Smooth muscle cell (in vitro differentiated cells): ENCODE measurements around the gene ISOC2. TPM values are rescaled to one million over a fixed set of nuclear protein-coding genes. Genes with fewer than 3 reads are reported as not detected.

ENCODE experiments used
- DNase-seq: peaks from one replicate; lab custom pipeline; 2025; ENCODE audit not compliant: unreplicated experiment; lab: John Stamatoyannopoulos, UW
- H2AFZ ChIP-seq: fragments of 200-600 bp; sonication (generic); 2 replicates; pipeline ENCODE4 v1.6.0; 2016; ENCODE audit warnings: antibody characterized with exemption, low read depth, mild to moderate bottlenecking
- H3F3A ChIP-seq: fragments of 200-600 bp; sonication (generic); 2 replicates; pipeline ENCODE4 v1.6.0; 2017; ENCODE audit warnings: antibody characterized with exemption, low read depth
- H3K27ac ChIP-seq: fragments of 200-600 bp; sonication (generic); 2 replicates; pipeline ENCODE4 v1.5.1; 2016; ENCODE audit warnings: low read depth, mild to moderate bottlenecking
- H3K27me3 ChIP-seq: fragments of 200-600 bp; sonication (generic); 2 replicates; pipeline ENCODE4 v1.6.1; 2016; ENCODE audit warnings: low read depth, mild to moderate bottlenecking
- H3K36me3 ChIP-seq: fragments of 200-600 bp; sonication (generic); 2 replicates; pipeline ENCODE4 v1.5.1; 2016; ENCODE audit warnings: low read depth
- H3K4me1 ChIP-seq: fragments of 200-600 bp; sonication (generic); 2 replicates; pipeline ENCODE4 v1.5.1; 2016; ENCODE audit warnings: low read depth
- H3K4me2 ChIP-seq: fragments of 200-600 bp; sonication (generic); 2 replicates; pipeline ENCODE4 v1.6.0; 2016; ENCODE audit warnings: mild to moderate bottlenecking
- H3K4me3 ChIP-seq: fragments of 200-600 bp; sonication (generic); 2 replicates; pipeline ENCODE4 v1.5.1; 2016; ENCODE audit warnings: mild to moderate bottlenecking
- H3K79me2 ChIP-seq: fragments of 200-600 bp; sonication (generic); 2 replicates; pipeline ENCODE4 v1.6.0; 2016; ENCODE audit warnings: low read depth, mild to moderate bottlenecking
- H3K9ac ChIP-seq: fragments of 200-600 bp; sonication (generic); 2 replicates; pipeline ENCODE4 v1.6.0; 2016; ENCODE audit warnings: low read depth
- H3K9me3 ChIP-seq: fragments of 200-600 bp; sonication (generic); replicated peaks from 2 replicates; pipeline ENCODE4 v1.5.1; 2016; ENCODE audit warnings: low read depth
- H4K20me1 ChIP-seq: fragments of 200-600 bp; sonication (generic); 2 replicates; pipeline ENCODE4 v1.6.0; 2016; ENCODE audit warnings: low read depth
- WGBS: methylation state at CpG from one replicate; pipeline ENCODE4 v1.1.7; 2016; ENCODE audit warnings: low lambda C conversion rate; 5-methylcytosine and 5-hydroxymethylcytosine counted together
- polyA plus RNA-seq: library from polyadenylated mRNA; unstranded; fragments of >200 nt; fragmentation: Nextera tagmentation; extraction: Ambion mirVana; gene quantifications from 2 replicates; pipeline ENCODE4 v1.2.1, GENCODE V29; 2016
- total RNA-seq: library from RNA; depleted of rRNA; stranded (reverse); fragments of >200 nt; gene quantifications from 2 replicates; pipeline ENCODE4 v1.2.3, GENCODE V29; 2014
- TF ChIP-seq, protein P1 (sequence below): fragments of 200-600 bp; sonication (generic); IDR thresholded peaks from 2 replicates; pipeline ENCODE4 v1.5.1; 2017; ENCODE audit warnings: borderline replicate concordance, mild to moderate bottlenecking, antibody characterized with exemption; ENCODE audit not compliant: insufficient read depth, poor library complexity, severe bottlenecking

ISOC2 gene
- total and polyA plus RNA-seq, 2 experiments from 2014 or later = 56.5 to 61.4 TPM

DNA sequence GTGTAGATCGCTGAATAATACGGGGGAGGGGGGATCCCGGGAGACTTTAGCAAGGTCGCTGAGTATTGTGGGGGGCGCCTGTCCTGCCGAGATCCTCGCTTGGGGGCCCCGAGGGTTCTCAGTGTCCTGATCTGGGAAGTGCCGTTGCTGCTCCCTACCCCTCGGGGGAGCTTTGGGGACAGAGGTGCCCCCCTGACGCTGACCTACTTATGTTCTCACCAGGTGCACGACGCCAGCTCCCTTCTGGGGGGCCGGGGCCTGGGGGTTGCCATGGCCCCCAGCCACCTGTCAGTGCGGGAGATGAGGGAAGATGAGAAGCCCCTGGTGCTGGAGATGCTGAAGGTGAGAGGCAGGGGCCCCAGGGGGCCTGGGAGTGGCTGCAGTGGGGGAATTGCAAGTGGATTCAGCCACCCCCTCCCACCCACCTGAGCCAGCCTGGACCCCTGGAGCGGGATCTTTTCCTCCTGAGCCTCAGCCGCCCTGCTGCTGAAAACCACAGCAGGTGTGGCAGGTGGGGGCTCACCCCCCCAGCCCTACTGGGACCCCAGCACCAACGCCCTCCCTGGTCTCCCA is 24.1 kb upstream of the ISOC2 start:
- Histone ChIP-seq H3K9me3 (no peaks in the 10 kb centered on the region), H3K27ac (peak overlapping the region; percentile 96), H3K4me1 (peaks cover 32% of the 10 kb centered on the region), H3K9ac (peak overlapping the region; percentile 96), H2AFZ (no peak overlapping the region), H4K20me1 (no peaks in the 10 kb centered on the region), H3K27me3 (no peaks in the 10 kb centered on the region), H3K79me2 (peaks cover 7% of the 10 kb centered on the region), H3K36me3 (no peaks in the 10 kb centered on the region), H3F3A (peaks cover 12% of the 10 kb centered on the region), H3K4me2 (peak overlapping the region; percentile 99), H3K4me3 (peak overlapping the region; percentile 85)
- DNase-seq = no peak
- TF ChIP-seq, protein P1, sequence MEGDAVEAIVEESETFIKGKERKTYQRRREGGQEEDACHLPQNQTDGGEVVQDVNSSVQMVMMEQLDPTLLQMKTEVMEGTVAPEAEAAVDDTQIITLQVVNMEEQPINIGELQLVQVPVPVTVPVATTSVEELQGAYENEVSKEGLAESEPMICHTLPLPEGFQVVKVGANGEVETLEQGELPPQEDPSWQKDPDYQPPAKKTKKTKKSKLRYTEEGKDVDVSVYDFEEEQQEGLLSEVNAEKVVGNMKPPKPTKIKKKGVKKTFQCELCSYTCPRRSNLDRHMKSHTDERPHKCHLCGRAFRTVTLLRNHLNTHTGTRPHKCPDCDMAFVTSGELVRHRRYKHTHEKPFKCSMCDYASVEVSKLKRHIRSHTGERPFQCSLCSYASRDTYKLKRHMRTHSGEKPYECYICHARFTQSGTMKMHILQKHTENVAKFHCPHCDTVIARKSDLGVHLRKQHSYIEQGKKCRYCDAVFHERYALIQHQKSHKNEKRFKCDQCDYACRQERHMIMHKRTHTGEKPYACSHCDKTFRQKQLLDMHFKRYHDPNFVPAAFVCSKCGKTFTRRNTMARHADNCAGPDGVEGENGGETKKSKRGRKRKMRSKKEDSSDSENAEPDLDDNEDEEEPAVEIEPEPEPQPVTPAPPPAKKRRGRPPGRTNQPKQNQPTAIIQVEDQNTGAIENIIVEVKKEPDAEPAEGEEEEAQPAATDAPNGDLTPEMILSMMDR = no peak
- WGBS = 6% methylated on average over 11 of the region's 18 CpGs

GRCh38 chr19:55484593-55485438 is 23.4 kb upstream of the ISOC2 start, which contains the start of gene NAT14:
Gene NAT14, plus strand, starts transcription at chr19:55485188. Its CDS starts 521 bp downstream, at chr19:55485709.
- H3K4me3 ChIP-seq = peak within 1 kb of the TSS; percentile 85
- peaks cover 12% of the 10 kb centered on the region for H3F3A ChIP-seq
- H3K79me2 ChIP-seq = peaks cover 7% of the 10 kb centered on the region
- peak within 1 kb of the TSS; percentile 96 for H3K27ac ChIP-seq
- H3K27me3 ChIP-seq = no peaks in the 10 kb centered on the region
- H3K9me3 ChIP-seq = no peaks in the 10 kb centered on the region
- H4K20me1 ChIP-seq = no peaks in the 10 kb centered on the region
- H2AFZ ChIP-seq = no peak within 1 kb of the TSS
- TF ChIP-seq, protein P1 = no peak
- H3K4me2 ChIP-seq = peak within 1 kb of the TSS; percentile 99
- peaks cover 32% of the 10 kb centered on the region for H3K4me1 ChIP-seq
- no peaks in the 10 kb centered on the region for H3K36me3 ChIP-seq
- 9% methylated on average over 18 of the region's 78 CpGs for WGBS
- peak; percentile 46 for DNase-seq
- H3K9ac ChIP-seq = peak within 1 kb of the TSS; percentile 96

- Histone ChIP-seq H3K27me3 (no peaks in the 10 kb centered on the region), H3F3A (peaks cover 12% of the 10 kb centered on the region), H3K27ac (peak overlapping the region; percentile 96), H3K4me3 (peak overlapping the region; percentile 85), H3K4me1 (peaks cover 28% of the 10 kb centered on the region), H3K4me2 (peak overlapping the region; percentile 99), H3K9ac (peak overlapping the region; percentile 96), H2AFZ (no peak overlapping the region), H3K9me3 (no peaks in the 10 kb centered on the region), H3K36me3 (no peaks in the 10 kb centered on the region), H4K20me1 (no peaks in the 10 kb centered on the region), H3K79me2 (peaks cover 11% of the 10 kb centered on the region)
- TF ChIP-seq, protein P1 = no peak
- no peak for DNase-seq
- WGBS = 90% methylated on average over 45 of the region's 46 CpGs
Observed at GRCh38 chr19:55483706-55484592, 22.5 kb upstream of the ISOC2 start.
